ENCODE measurements around the gene AGTRAP.

Gene AGTRAP

GRCh38 chr1:11708554-11709350 is 27.2 kb upstream of the AGTRAP start:
- no peak for DNase-seq (ENCODE audit: insufficient read length)
- TF ChIP-seq TAF1 (IDR thresholded peaks at IDR 0.05; ENCODE audit: borderline replicate concordance, low read depth, low read length) (no peak), POLR2AphosphoS5 (IDR thresholded peaks at IDR 0.05; ENCODE audit: low read depth, low read length) (no peak), POLR2A (IDR thresholded peaks at IDR 0.05; ENCODE audit: low read depth, low read length) (no peak)
- FAIRE-seq, result no peak

- DNase-seq (ENCODE audit: insufficient read length), result no peak
- no peak for FAIRE-seq
- TF ChIP-seq TAF1 (IDR thresholded peaks at IDR 0.05; ENCODE audit: borderline replicate concordance, low read depth, low read length) (no peak), POLR2AphosphoS5 (IDR thresholded peaks at IDR 0.05; ENCODE audit: low read depth, low read length) (no peak), POLR2A (IDR thresholded peaks at IDR 0.05; ENCODE audit: low read depth, low read length) (no peak)
Observed at GRCh38 chr1:11711490-11711889, 24.4 kb upstream of the AGTRAP start.

GRCh38 chr1:11712285-11712684 is 23.7 kb upstream of the AGTRAP start:
- TF ChIP-seq POLR2AphosphoS5 (IDR thresholded peaks at IDR 0.05; ENCODE audit: low read depth, low read length) (no peak), TAF1 (IDR thresholded peaks at IDR 0.05; ENCODE audit: borderline replicate concordance, low read depth, low read length) (no peak), POLR2A (IDR thresholded peaks at IDR 0.05; ENCODE audit: low read depth, low read length) (no peak)
- FAIRE-seq (no peak), DNase-seq (ENCODE audit: insufficient read length) (no peak)

- FAIRE-seq, result no peak
- DNase-seq (ENCODE audit: insufficient read length), result no peak
- TF ChIP-seq POLR2AphosphoS5 (IDR thresholded peaks at IDR 0.05; ENCODE audit: low read depth, low read length) (no peak), TAF1 (IDR thresholded peaks at IDR 0.05; ENCODE audit: borderline replicate concordance, low read depth, low read length) (no peak), POLR2A (IDR thresholded peaks at IDR 0.05; ENCODE audit: low read depth, low read length) (no peak)
Observed at GRCh38 chr1:11713095-11713494, 22.8 kb upstream of the AGTRAP start.

GRCh38 chr1:11714831-11715575 is 20.9 kb upstream of the AGTRAP start:
- DNase-seq (ENCODE audit: insufficient read length) (no peak), FAIRE-seq (no peak)
- TF ChIP-seq POLR2AphosphoS5 (IDR thresholded peaks at IDR 0.05; ENCODE audit: low read depth, low read length) (no peak), POLR2A (IDR thresholded peaks at IDR 0.05; ENCODE audit: low read depth, low read length) (no peak), TAF1 (IDR thresholded peaks at IDR 0.05; ENCODE audit: borderline replicate concordance, low read depth, low read length) (no peak)

- FAIRE-seq (peak; percentile 96), DNase-seq (ENCODE audit: insufficient read length) (peak; percentile 74)
- TF ChIP-seq TAF1 (IDR thresholded peaks at IDR 0.05; ENCODE audit: borderline replicate concordance, low read depth, low read length), result no peak
- TF ChIP-seq POLR2AphosphoS5 (IDR thresholded peaks at IDR 0.05; ENCODE audit: low read depth, low read length), result no peak
Observed at GRCh38 chr1:11719313-11720032, 16.5 kb upstream of the AGTRAP start.

GRCh38 chr1:11720033-11720376 is 15.9 kb upstream of the AGTRAP start:
- no peak for TF ChIP-seq TAF1 (IDR thresholded peaks at IDR 0.05; ENCODE audit: borderline replicate concordance, low read depth, low read length)
- TF ChIP-seq POLR2AphosphoS5 (IDR thresholded peaks at IDR 0.05; ENCODE audit: low read depth, low read length), result no peak
- TF ChIP-seq POLR2A (IDR thresholded peaks at IDR 0.05; ENCODE audit: low read depth, low read length), result no peak
- DNase-seq (ENCODE audit: insufficient read length) (no peak), FAIRE-seq (no peak)

GRCh38 chr1:11720525-11720924 is 15.4 kb upstream of the AGTRAP start:
- DNase-seq (ENCODE audit: insufficient read length) (no peak), FAIRE-seq (no peak)
- no peak for TF ChIP-seq POLR2AphosphoS5 (IDR thresholded peaks at IDR 0.05; ENCODE audit: low read depth, low read length)

- TF ChIP-seq TAF1 (IDR thresholded peaks at IDR 0.05; ENCODE audit: borderline replicate concordance, low read depth, low read length), result no peak
- no peak for TF ChIP-seq POLR2A (IDR thresholded peaks at IDR 0.05; ENCODE audit: low read depth, low read length)
- no peak for TF ChIP-seq POLR2AphosphoS5 (IDR thresholded peaks at IDR 0.05; ENCODE audit: low read depth, low read length)
- FAIRE-seq, result no peak
- no peak for DNase-seq (ENCODE audit: insufficient read length)
Observed at GRCh38 chr1:11721311-11721710, 14.6 kb upstream of the AGTRAP start.

- no peak for FAIRE-seq
- TF ChIP-seq POLR2A (IDR thresholded peaks at IDR 0.05; ENCODE audit: low read depth, low read length) (no peak), POLR2AphosphoS5 (IDR thresholded peaks at IDR 0.05; ENCODE audit: low read depth, low read length) (no peak), TAF1 (IDR thresholded peaks at IDR 0.05; ENCODE audit: borderline replicate concordance, low read depth, low read length) (no peak)
- DNase-seq (ENCODE audit: insufficient read length), result no peak
Observed at GRCh38 chr1:11722538-11722937, 13.4 kb upstream of the AGTRAP start.

- FAIRE-seq, result no peak
- TF ChIP-seq TAF1 (IDR thresholded peaks at IDR 0.05; ENCODE audit: borderline replicate concordance, low read depth, low read length), result no peak
- no peak for TF ChIP-seq POLR2AphosphoS5 (IDR thresholded peaks at IDR 0.05; ENCODE audit: low read depth, low read length)
- TF ChIP-seq POLR2A (IDR thresholded peaks at IDR 0.05; ENCODE audit: low read depth, low read length), result no peak
- DNase-seq (ENCODE audit: insufficient read length), result no peak
Observed at GRCh38 chr1:11725616-11726015, 10.3 kb upstream of the AGTRAP start.
